ENCODE measurements around the gene MC3R. TPM values are rescaled to one million over a fixed set of nuclear protein-coding genes. Genes with fewer than 3 reads are reported as not detected.

MC3R gene
- total and polyA plus RNA-seq, 4 experiments from 2014 or later = not detected

DNA sequence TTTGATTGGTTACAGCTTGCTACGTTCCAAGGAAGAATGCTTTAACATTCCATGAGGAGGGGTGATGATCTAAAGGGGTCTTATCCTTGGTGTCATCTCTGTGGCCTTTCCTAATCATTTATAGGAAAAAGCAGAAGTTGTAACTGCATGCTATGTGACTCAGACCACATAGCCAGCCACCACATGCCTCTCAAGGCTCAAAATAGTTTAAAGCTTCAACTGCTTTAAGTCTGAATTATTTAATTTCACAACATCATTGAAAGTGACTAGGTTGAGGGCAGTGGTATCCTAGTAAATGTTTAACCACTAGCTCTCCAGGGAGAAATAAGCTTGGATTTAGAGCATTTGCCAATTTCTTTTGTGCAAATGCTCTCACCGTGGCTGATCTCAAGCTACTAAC is 29.7 kb downstream of the MC3R start:
- H3K27me3 Mint-ChIP-seq = peaks cover 3 to 4% of the 10 kb centered on the region in 2 donors
- H3K27ac Mint-ChIP-seq = no peak overlapping the region
- no peak overlapping the region for H3K4me3 Mint-ChIP-seq
- intact Hi-C loops (cut with micrococcal nuclease) = no loop called here
- no peaks in the 10 kb centered on the region for H3K4me1 Mint-ChIP-seq
- no peaks in the 10 kb centered on the region for H3K4me1 ChIP-seq (ENCODE audit: insufficient read depth, low read length)
- no peaks in the 10 kb centered on the region for H3K36me3 ChIP-seq (ENCODE audit: insufficient read depth, low read length)
- no peaks in the 10 kb centered on the region for H3K27me3 ChIP-seq (ENCODE audit: insufficient read depth, low read length)
- ChIA-PET POLR2A (ENCODE audit: partially characterized antibody) (no interaction called here), CTCF (ENCODE audit: partially characterized antibody) (no interaction called here)
- H3K36me3 Mint-ChIP-seq = no peaks in the 10 kb centered on the region
- DNase-seq = no peak
- H3K27ac ChIP-seq (ENCODE audit: low read depth, low read length) = no peak overlapping the region
- peaks cover 0 to 8% (median 4%) of the 10 kb centered on the region in 8 donors for H3K9me3 Mint-ChIP-seq
- H3K4me3 ChIP-seq (ENCODE audit: low read length in 2 of 2) = no peak overlapping the region
- no peaks in the 10 kb centered on the region for H3K9me3 ChIP-seq (ENCODE audit: control insufficient read depth in 1 of 2, low read length in 2 of 2)

DNA sequence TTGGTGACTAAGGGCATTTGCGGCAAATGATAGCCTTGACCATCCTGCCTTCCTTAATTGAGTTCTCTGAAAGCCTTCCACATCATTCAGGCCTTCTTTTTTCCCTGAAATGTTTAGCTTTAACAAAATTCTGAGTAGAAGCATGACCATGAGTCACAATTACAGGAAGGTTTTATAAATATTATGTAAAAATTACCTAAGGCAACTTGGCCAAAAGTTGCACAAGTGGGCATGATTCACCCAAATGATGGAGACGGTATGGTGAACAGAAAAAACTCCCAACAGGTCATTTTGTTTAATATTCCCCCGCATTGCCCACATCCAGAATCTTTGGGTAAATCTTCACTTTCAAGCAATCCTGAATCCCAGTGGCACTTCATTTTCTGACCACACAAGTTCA is 37.0 kb downstream of the MC3R start:
- peaks cover 0 to 2% (median 0%) of the 10 kb centered on the region in 8 donors for H3K9me3 Mint-ChIP-seq
- no peaks in the 10 kb centered on the region for H3K36me3 Mint-ChIP-seq
- no peak overlapping the region for H3K4me3 ChIP-seq (ENCODE audit: low read length in 2 of 2)
- H3K4me3 Mint-ChIP-seq = no peak overlapping the region
- no peaks in the 10 kb centered on the region for H3K36me3 ChIP-seq (ENCODE audit: insufficient read depth, low read length)
- no peak overlapping the region for H3K27ac ChIP-seq (ENCODE audit: low read depth, low read length)
- no peaks in the 10 kb centered on the region for H3K4me1 ChIP-seq (ENCODE audit: insufficient read depth, low read length)
- intact Hi-C loops (cut with micrococcal nuclease) = no loop called here
- ChIA-PET CTCF (ENCODE audit: partially characterized antibody) (no interaction called here), POLR2A (ENCODE audit: partially characterized antibody) (no interaction called here)
- no peak for DNase-seq
- no peaks in the 10 kb centered on the region for H3K27me3 ChIP-seq (ENCODE audit: insufficient read depth, low read length)
- H3K9me3 ChIP-seq (ENCODE audit: control insufficient read depth in 1 of 2, low read length in 2 of 2) = no peaks in the 10 kb centered on the region
- H3K4me1 Mint-ChIP-seq = no peaks in the 10 kb centered on the region
- no peak overlapping the region for H3K27ac Mint-ChIP-seq
- peaks cover 4 to 8% of the 10 kb centered on the region in 2 donors for H3K27me3 Mint-ChIP-seq

DNA sequence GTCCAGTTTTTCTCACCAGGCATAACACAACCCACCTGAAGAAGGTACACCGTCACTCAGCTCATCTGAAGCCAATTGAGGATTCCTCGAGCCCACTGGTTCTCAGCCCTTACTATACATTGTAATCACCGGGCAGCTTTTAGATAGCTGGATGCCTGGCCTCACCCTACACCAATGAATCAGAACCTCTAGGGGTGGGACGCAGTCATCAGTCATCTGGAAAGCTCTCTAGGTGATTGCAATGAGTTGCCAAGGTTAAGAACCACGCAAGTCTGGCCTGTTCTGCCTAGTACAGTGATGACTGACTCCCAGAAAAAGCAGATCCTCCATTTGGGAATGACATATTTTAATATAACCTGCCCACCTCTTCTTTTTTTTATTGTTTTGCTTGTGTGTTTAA is 41.1 kb downstream of the MC3R start:
- Histone ChIP-seq H3K27ac (ENCODE audit: low read depth, low read length) (no peak overlapping the region), H3K4me3 (ENCODE audit: low read length in 2 of 2) (no peak overlapping the region), H3K9me3 (ENCODE audit: control insufficient read depth in 1 of 2, low read length in 2 of 2) (no peaks in the 10 kb centered on the region), H3K36me3 (ENCODE audit: insufficient read depth, low read length) (no peaks in the 10 kb centered on the region), H3K4me1 (ENCODE audit: insufficient read depth, low read length) (no peaks in the 10 kb centered on the region), H3K27me3 (ENCODE audit: insufficient read depth, low read length) (no peaks in the 10 kb centered on the region)
- Mint-ChIP-seq H3K4me3 (no peak overlapping the region), H3K9me3 (peaks cover 0 to 2% (median 0%) of the 10 kb centered on the region in 8 donors), H3K4me1 (peaks cover 0 to 4% (median 0%) of the 10 kb centered on the region in 4 donors), H3K27me3 (peaks cover 12 to 13% of the 10 kb centered on the region in 2 donors), H3K27ac (no peak overlapping the region), H3K36me3 (no peaks in the 10 kb centered on the region)
- ChIA-PET CTCF (ENCODE audit: partially characterized antibody) (no interaction called here), POLR2A (ENCODE audit: partially characterized antibody) (no interaction called here)
- intact Hi-C loops (cut with micrococcal nuclease) = no loop called here
- DNase-seq = no peak

DNA sequence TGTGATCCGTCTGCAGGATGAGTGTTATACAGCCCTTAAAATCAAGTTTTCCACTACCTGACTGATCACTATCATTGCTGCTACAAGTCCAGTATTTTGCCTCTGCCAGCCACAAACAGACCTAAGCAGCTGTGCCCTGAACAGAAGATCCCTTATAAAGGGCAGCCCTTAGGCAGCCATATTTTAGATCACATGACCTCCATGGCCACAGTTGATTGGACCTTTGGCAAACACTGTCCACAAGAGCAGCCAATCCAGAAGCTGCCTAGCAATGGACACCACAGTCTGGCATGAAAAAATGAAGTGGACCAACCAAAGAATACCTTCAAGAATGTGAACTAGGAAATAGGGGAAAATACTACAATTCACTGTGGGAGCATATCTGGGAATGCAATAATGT is 50.8 kb downstream of the MC3R start:
- peaks cover 12 to 28% of the 10 kb centered on the region in 2 donors for H3K27me3 Mint-ChIP-seq

More for the DNA sequence above, 50.8 kb downstream of the MC3R start:
- H3K4me3 ChIP-seq (ENCODE audit: low read length in 2 of 2) = no peak overlapping the region
- H3K27ac ChIP-seq (ENCODE audit: low read depth, low read length) = no peak overlapping the region
- H3K36me3 Mint-ChIP-seq = no peaks in the 10 kb centered on the region
- intact Hi-C loops (cut with micrococcal nuclease) = no loop called here
- H3K9me3 ChIP-seq (ENCODE audit: control insufficient read depth in 1 of 2, low read length in 2 of 2) = no peaks in the 10 kb centered on the region
- H3K4me1 Mint-ChIP-seq = no peaks in the 10 kb centered on the region
- no peak for DNase-seq
- ChIA-PET POLR2A (ENCODE audit: partially characterized antibody) (no interaction called here), CTCF (ENCODE audit: partially characterized antibody) (interaction anchor here (0.9 kb wide), 1 partner anchor 250 kb away, joined by 3 read pairs; no protein-coding TSS in a partner anchor)
- no peak overlapping the region for H3K27ac Mint-ChIP-seq
- no peak overlapping the region for H3K4me3 Mint-ChIP-seq
- H3K9me3 Mint-ChIP-seq = peaks cover 0 to 6% (median 0%) of the 10 kb centered on the region in 8 donors
- H3K27me3 ChIP-seq (ENCODE audit: insufficient read depth, low read length) = no peaks in the 10 kb centered on the region
- no peaks in the 10 kb centered on the region for H3K36me3 ChIP-seq (ENCODE audit: insufficient read depth, low read length)
- H3K4me1 ChIP-seq (ENCODE audit: insufficient read depth, low read length) = no peaks in the 10 kb centered on the region

Other genes starting within 250 kb of the MC3R start
- not detected for gene CBLN4, start 243.2 kb upstream of the MC3R start, total RNA-seq
- not detected for gene CBLN4, start 243.2 kb upstream of the MC3R start, polyA plus RNA-seq
- 10 to 100 TPM; 28.7 to 32.0 TPM for gene FAM210B, start 110.2 kb downstream of the MC3R start, total RNA-seq
- 10 to 100 TPM; 38.7 to 38.8 TPM for gene FAM210B, start 110.2 kb downstream of the MC3R start, polyA plus RNA-seq
- 1 to 10 TPM; 1.3 to 1.7 TPM for gene AURKA, start 143.5 kb downstream of the MC3R start, total RNA-seq
- 1 to 10 TPM in 1 of 2 donors, under 1 TPM in 1; 0.81 to 2.8 TPM for gene AURKA, start 143.5 kb downstream of the MC3R start, polyA plus RNA-seq
- gene CSTF1, start 143.9 kb downstream of the MC3R start, total RNA-seq = 10 to 100 TPM; 50.1 to 55.3 TPM
- gene CSTF1, start 143.9 kb downstream of the MC3R start, polyA plus RNA-seq = 10 to 100 TPM; 40.9 to 48.0 TPM
- 10 to 100 TPM; 10.8 to 10.9 TPM for gene CASS4, start 163.5 kb downstream of the MC3R start, total RNA-seq
- 1 to 10 TPM; 3.3 to 4.9 TPM for gene CASS4, start 163.5 kb downstream of the MC3R start, polyA plus RNA-seq
- gene RTF2, start 219.9 kb downstream of the MC3R start, total RNA-seq = 10 to 100 TPM; 66.0 to 67.0 TPM
- gene RTF2, start 219.9 kb downstream of the MC3R start, polyA plus RNA-seq = 100 to 1,000 TPM; 123 to 129 TPM

Data from CD4-positive, alpha-beta memory T cell (primary cell).